B cell (primary cell): Measurements from ENCODE around the gene TBL1XR1. TPM values are rescaled to one million over a fixed set of nuclear protein-coding genes. Genes with fewer than 3 reads are reported as not detected.

Source experiments
- ATAC-seq: fragments of 200-7000 bp; cut with Tn5 transposase; one replicate; pipeline ENCODE4 v1.10.0; 2021; ENCODE audit warnings: low read depth, mild to moderate bottlenecking, moderate number of reproducible peaks, moderate library complexity
- CTCF ChIA-PET: fragments of 350-600 bp; sonication (Branson Sonifier 250); formaldehyde crosslinking; loops from one replicate; lab custom pipeline; 2021; ENCODE audit warnings: antibody characterized with exemption, inconsistent platforms; lab: Charles Lee
- POLR2A ChIA-PET: fragments of 350-600 bp; sonication (Branson Sonifier 250); formaldehyde crosslinking; loops from one replicate; lab custom pipeline; 2021; ENCODE audit warnings: antibody characterized with exemption; lab: Charles Lee
- DNase-seq: peaks from one replicate; pipeline ENCODE4 v3.0.0; 2013
- H2AFZ ChIP-seq: 2 replicates; pipeline ENCODE4 v1.6.1; 2012; ENCODE audit warnings: mild to moderate bottlenecking, low read depth, low read length; ENCODE audit not compliant: insufficient read depth, poor library complexity, severe bottlenecking
- H3K27ac ChIP-seq, 2 donors: 1 replicate in 1 of 2; 2 replicates in 1 of 2; pipeline ENCODE4 v1.5.1; 2012 to 2013; ENCODE audit warnings: low read length in 2 of 2, mild to moderate bottlenecking in 2 of 2, moderate library complexity in 1 of 2
- H3K27me3 ChIP-seq, 4 experiments: fragments of 200-600 bp in 1 of 4; sonication (generic) in 1 of 4; replicated peaks in 1 of 4; 1 replicate in 2 of 4; 2 replicates in 2 of 4; pipeline versions ENCODE4 v1.6.1 to v1.7.0; 2013 to 2016; ENCODE audit warnings: low read length in 3 of 4, mild to moderate bottlenecking in 2 of 4, mixed read lengths in 1 of 4, moderate library complexity in 1 of 4; ENCODE audit not compliant: insufficient read depth in 4 of 4, control insufficient read depth in 3 of 4; ENCODE audit errors: control extremely low read depth in 1 of 4
- H3K36me3 ChIP-seq, 2 experiments: replicated peaks in 1 of 2; 1 replicate in 1 of 2; 2 replicates in 1 of 2; pipeline versions ENCODE4 v1.6.1 to v1.7.1; 2013; ENCODE audit warnings: low read length in 1 of 2; ENCODE audit not compliant: insufficient read depth in 2 of 2, control insufficient read depth in 1 of 2; ENCODE audit errors: control extremely low read depth in 1 of 2, extremely low read depth in 1 of 2
- H3K4me1 ChIP-seq, 2 donors: fragments of 200-600 bp in 1 of 2; sonication (generic) in 1 of 2; 1 replicate in 1 of 2; 2 replicates in 1 of 2; pipeline versions ENCODE4 v1.5.1 to v1.6.1; 2013 to 2017; ENCODE audit warnings: low read length in 2 of 2; ENCODE audit not compliant: control insufficient read depth in 2 of 2, insufficient read depth in 2 of 2
- H3K4me2 ChIP-seq: replicated peaks from 2 replicates; pipeline ENCODE3; 2012; ENCODE audit warnings: mild to moderate bottlenecking, low read depth, low read length; ENCODE audit not compliant: poor library complexity, severe bottlenecking
- H3K4me3 ChIP-seq, 5 experiments: fragments of 200-600 bp in 1 of 5; sonication (generic) in 1 of 5; 1 replicate in 3 of 5; 2 replicates in 2 of 5; pipeline versions ENCODE4 v1.5.1 to v1.7.0; 2011 to 2016; ENCODE audit warnings: low read length in 4 of 5, mild to moderate bottlenecking in 4 of 5, low read depth in 2 of 5, control low read depth in 1 of 5, moderate library complexity in 1 of 5; ENCODE audit not compliant: insufficient read depth in 1 of 5; ENCODE audit errors: control extremely low read depth in 1 of 5, extremely low read depth in 1 of 5
- H3K79me2 ChIP-seq: fragments of 200-600 bp; sonication (generic); one replicate; pipeline ENCODE4 v1.6.0; 2016; ENCODE audit warnings: low read length; ENCODE audit not compliant: control insufficient read depth, insufficient read depth
- H3K9ac ChIP-seq: fragments of 200-600 bp; sonication (generic); 2 replicates; pipeline ENCODE4 v1.6.1; 2017; ENCODE audit warnings: mild to moderate bottlenecking, low read length, moderate library complexity
- H3K9me3 ChIP-seq, 3 donors: one replicate each; pipeline versions ENCODE4 v1.6.1 to v1.7.1; 2013; ENCODE audit warnings: low read length in 2 of 3; ENCODE audit not compliant: control insufficient read depth in 2 of 3, insufficient read depth in 1 of 3; ENCODE audit errors: control extremely low read depth in 1 of 3
- H4K20me1 ChIP-seq: 2 replicates; pipeline ENCODE4 v1.6.0; 2012; ENCODE audit warnings: mild to moderate bottlenecking, low read length; ENCODE audit not compliant: insufficient read depth, control insufficient read depth, poor library complexity, severe bottlenecking
- H3K27ac Mint-ChIP-seq: one replicate; pipeline ENCODE4 v1.8.0; 2021; ENCODE audit warnings: mixed read lengths
- H3K27me3 Mint-ChIP-seq: one replicate; pipeline ENCODE4 v1.8.0; 2021; ENCODE audit warnings: mixed read lengths
- H3K4me1 Mint-ChIP-seq: one replicate; pipeline ENCODE4 v1.8.0; 2021; ENCODE audit warnings: mixed read lengths
- H3K4me3 Mint-ChIP-seq: one replicate; pipeline ENCODE4 v1.8.0; 2021; ENCODE audit warnings: mixed read lengths
- H3K9me3 Mint-ChIP-seq: one replicate; pipeline ENCODE4 v1.8.0; 2022; ENCODE audit warnings: mixed read lengths; ENCODE audit not compliant: insufficient read depth
- EZH2 ChIP-seq: IDR thresholded peaks from 2 replicates; pipeline ENCODE4 v1.6.1; 2012; ENCODE audit warnings: borderline replicate concordance, low read depth, mild to moderate bottlenecking, moderate library complexity, low read length; ENCODE audit not compliant: insufficient read depth, poor library complexity, severe bottlenecking
- WGBS: methylation state at CpG from one replicate; pipeline ENCODE4 v1.1.5; 2013; ENCODE audit warnings: missing lambda C conversion rate; ENCODE audit not compliant: insufficient coverage; 5-methylcytosine and 5-hydroxymethylcytosine counted together
- intact Hi-C: fragments of 100-400 bp; cut with micrococcal nuclease; formaldehyde crosslinking; loops from one replicate; pipeline ENCODE4 v1.10.0; 2022
- polyA plus RNA-seq: library from polyadenylated mRNA; depleted of rRNA; stranded (reverse); fragments of >200 nt; gene quantifications from 2 replicates; pipeline ENCODE4 v1.2.3, GENCODE V29; 2012
- total RNA-seq, 2 donors: library from RNA; stranded (reverse); fragments of 120-200 nt in 1 of 2; gene quantifications; 1 replicate in 1 of 2; 2 replicates in 1 of 2; pipeline versions ENCODE4 v1.2.3 to v1.2.4, GENCODE V29; 2013 to 2022
- TF ChIP-seq, protein P1 (sequence below): fragments of 200-600 bp; IDR thresholded peaks from one replicate; pipeline ENCODE4 v1.8.0; 2022; ENCODE audit warnings: antibody characterized with exemption, mild to moderate bottlenecking

The TBL1XR1 gene
- total and polyA plus RNA-seq, 2 donors (not counting 1 experiment from before 2014, with no cell fraction given): 17.6 to 128 TPM

DNA sequence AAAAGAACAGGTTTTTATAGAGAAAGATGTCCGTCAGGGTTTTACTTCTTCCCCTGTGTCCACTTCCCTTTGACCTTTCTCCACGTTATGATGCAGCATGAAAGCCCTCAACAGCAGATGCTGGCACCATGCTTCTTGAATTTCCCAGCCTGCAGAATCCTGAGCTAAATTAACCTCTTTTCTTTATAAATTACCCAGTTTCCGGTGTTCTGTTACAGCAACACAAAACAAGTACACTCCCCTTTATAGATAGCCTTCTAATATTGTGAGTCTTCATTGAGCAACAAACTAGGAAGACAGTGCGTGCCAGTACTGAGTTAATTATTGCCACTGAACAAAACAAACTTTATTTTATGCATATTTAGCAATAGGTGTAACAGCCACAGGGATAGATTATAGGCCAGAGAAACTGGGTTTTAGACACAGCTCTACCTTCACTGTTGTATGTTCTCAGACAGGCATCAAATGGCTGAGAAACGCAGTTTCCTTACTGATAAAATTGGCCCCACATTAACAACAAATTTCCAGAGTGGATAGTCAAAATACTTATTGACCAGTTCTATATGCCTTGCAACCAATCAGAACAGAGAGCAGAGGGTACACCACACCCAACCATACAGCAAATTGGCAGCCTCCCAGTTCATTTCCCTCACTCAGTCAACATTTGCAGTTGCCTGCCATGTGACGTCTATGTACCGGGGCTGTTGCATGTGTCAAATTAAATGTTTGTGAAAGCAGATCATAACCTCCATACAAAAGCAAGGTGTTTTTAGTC is 14.4 kb upstream of the TBL1XR1 start:
- Histone ChIP-seq H3K79me2 (no peaks in the 10 kb centered on the region), H2AFZ (no peak overlapping the region), H3K9me3 (no peaks in the 10 kb centered on the region), H3K4me3 (no peak overlapping the region), H3K9ac (no peak overlapping the region), H3K36me3 (no peaks in the 10 kb centered on the region), H3K27me3 (no peaks in the 10 kb centered on the region), H4K20me1 (no peaks in the 10 kb centered on the region), H3K4me1 (no peaks in the 10 kb centered on the region), H3K27ac (no peak overlapping the region), H3K4me2 (no peak overlapping the region)
- Mint-ChIP-seq H3K27me3 (no peaks in the 10 kb centered on the region), H3K4me1 (no peaks in the 10 kb centered on the region), H3K9me3 (no peaks in the 10 kb centered on the region), H3K4me3 (no peak overlapping the region), H3K27ac (no peak overlapping the region)
- DNase-seq (no peak), ATAC-seq (no peak)
- POLR2A ChIA-PET: no interaction called here
- WGBS: 100% methylated on average over 2 of the region's 7 CpGs
- CTCF ChIA-PET: no interaction called here
- intact Hi-C loops: no loop called here
- TF ChIP-seq EZH2: no peak
- TF ChIP-seq, protein P1, sequence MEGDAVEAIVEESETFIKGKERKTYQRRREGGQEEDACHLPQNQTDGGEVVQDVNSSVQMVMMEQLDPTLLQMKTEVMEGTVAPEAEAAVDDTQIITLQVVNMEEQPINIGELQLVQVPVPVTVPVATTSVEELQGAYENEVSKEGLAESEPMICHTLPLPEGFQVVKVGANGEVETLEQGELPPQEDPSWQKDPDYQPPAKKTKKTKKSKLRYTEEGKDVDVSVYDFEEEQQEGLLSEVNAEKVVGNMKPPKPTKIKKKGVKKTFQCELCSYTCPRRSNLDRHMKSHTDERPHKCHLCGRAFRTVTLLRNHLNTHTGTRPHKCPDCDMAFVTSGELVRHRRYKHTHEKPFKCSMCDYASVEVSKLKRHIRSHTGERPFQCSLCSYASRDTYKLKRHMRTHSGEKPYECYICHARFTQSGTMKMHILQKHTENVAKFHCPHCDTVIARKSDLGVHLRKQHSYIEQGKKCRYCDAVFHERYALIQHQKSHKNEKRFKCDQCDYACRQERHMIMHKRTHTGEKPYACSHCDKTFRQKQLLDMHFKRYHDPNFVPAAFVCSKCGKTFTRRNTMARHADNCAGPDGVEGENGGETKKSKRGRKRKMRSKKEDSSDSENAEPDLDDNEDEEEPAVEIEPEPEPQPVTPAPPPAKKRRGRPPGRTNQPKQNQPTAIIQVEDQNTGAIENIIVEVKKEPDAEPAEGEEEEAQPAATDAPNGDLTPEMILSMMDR: no peak

DNA sequence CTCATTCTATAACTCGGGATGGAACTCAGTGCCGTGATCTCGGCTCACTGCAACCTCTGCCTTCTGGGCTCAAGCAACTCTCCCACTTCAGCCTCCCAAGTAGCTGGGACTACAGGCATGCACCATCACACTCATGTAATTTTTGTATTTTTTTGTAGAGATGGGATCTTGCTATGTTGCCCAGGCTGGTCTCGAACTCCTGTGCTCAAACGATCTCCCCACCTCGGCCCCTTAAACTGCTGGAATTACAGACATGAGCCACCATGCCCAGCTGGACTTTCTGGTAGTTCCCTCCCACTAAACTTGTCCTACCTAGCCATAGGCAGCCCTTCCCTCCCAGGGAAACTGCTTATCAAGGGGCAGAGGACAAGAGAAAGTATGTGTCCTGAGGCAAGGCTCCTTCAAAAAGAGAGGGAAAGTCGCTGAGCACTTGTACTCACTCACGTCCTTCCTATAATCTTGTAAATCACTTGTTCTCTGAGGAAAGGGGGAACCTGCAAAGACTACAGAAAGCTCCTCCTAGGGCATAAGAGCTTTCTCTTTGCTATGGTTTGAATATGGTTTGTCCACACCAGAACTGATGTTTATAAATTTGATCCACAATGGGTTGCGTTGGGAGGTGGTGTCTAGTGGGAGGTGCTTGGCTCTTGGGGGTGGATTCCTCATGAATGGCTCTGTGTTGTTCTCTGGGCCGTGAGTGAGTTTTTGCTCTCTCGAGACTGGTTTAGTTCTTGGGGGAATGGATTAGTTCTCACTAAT is 13.6 kb upstream of the TBL1XR1 start:
- TF ChIP-seq EZH2: no peak
- no peak overlapping the region for H3K4me3 Mint-ChIP-seq
- CTCF ChIA-PET: no interaction called here
- H3K27me3 Mint-ChIP-seq: no peaks in the 10 kb centered on the region
- Histone ChIP-seq H3K27ac (no peak overlapping the region), H3K79me2 (no peaks in the 10 kb centered on the region), H3K9me3 (no peaks in the 10 kb centered on the region), H3K4me3 (no peak overlapping the region), H4K20me1 (no peaks in the 10 kb centered on the region), H2AFZ (no peak overlapping the region), H3K4me2 (no peak overlapping the region), H3K4me1 (no peaks in the 10 kb centered on the region), H3K9ac (no peak overlapping the region), H3K36me3 (no peaks in the 10 kb centered on the region), H3K27me3 (no peaks in the 10 kb centered on the region)
- POLR2A ChIA-PET: no interaction called here
- intact Hi-C loops: no loop called here
- DNase-seq: no peak
- no peak overlapping the region for H3K27ac Mint-ChIP-seq
- H3K4me1 Mint-ChIP-seq: no peaks in the 10 kb centered on the region
- WGBS: 100% methylated on average over 1 of the region's 11 CpGs
- no peak for ATAC-seq
- H3K9me3 Mint-ChIP-seq: no peaks in the 10 kb centered on the region
